ENCODE data around the gene ZBTB9. TPM values are rescaled to one million over a fixed set of nuclear protein-coding genes. Genes with fewer than 3 reads are reported as not detected.

ZBTB9 gene
- total RNA-seq, 1 experiment from 2014 or later, result 14.2 TPM

GRCh38 chr6:33427585-33428223 lies 26.7 kb upstream of the ZBTB9 start:
- peak overlapping the region; percentile 46; the same call in 1 of the 2 replicates for H3K27ac ChIP-seq (ENCODE audit: low read depth, low read length)
- no peak overlapping the region for H2AFZ ChIP-seq (ENCODE audit: low read depth, low read length, poor library complexity, severe bottlenecking)
- H3K9me3 ChIP-seq (ENCODE audit: control insufficient read depth in 1 of 2, insufficient read depth in 1 of 2, low read depth in 1 of 2, low read length in 2 of 2), result no peaks in the 10 kb centered on the region
- H3K9me2 ChIP-seq (ENCODE audit: insufficient read depth), result no peaks in the 10 kb centered on the region
- ATAC-seq, result peak; percentile 30; the same call in 1 of the 2 replicates
- H3K27me3 ChIP-seq (ENCODE audit: insufficient read depth, low read length), result no peaks in the 10 kb centered on the region
- TF ChIP-seq CBX3 (IDR thresholded peaks at IDR 0.05; ENCODE audit: low read depth) (no peak), ZBTB33 (IDR thresholded peaks at IDR 0.05; ENCODE audit: extremely low read depth, insufficient replicate concordance, low read length) (no peak), SIN3A (IDR thresholded peaks at IDR 0.05; ENCODE audit: low read depth) (no peak), EZH2phosphoT487 (IDR thresholded peaks at IDR 0.05; ENCODE audit: borderline replicate concordance) (no peak), MAX (IDR thresholded peaks at IDR 0.05) (no peak), TCF7L2 (IDR thresholded peaks at IDR 0.05; ENCODE audit: borderline replicate concordance, extremely low read depth, insufficient read depth, insufficient read length) (no peak), CEBPB (IDR thresholded peaks at IDR 0.05; ENCODE audit: low read depth) (no peak), POLR2AphosphoS5 (IDR thresholded peaks at IDR 0.05; ENCODE audit: low read depth, low read length) (no peak), POLR2A (IDR thresholded peaks at IDR 0.05; ENCODE audit: borderline replicate concordance, extremely low read depth, insufficient read depth, insufficient read length) (no peak), JUND (IDR thresholded peaks at IDR 0.05) (no peak), YY1 (IDR thresholded peaks at IDR 0.05; ENCODE audit: extremely low read depth, insufficient replicate concordance, low read depth, low read length) (no peak), EZH2 (IDR thresholded peaks at IDR 0.05) (no peak)
- TF ChIP-seq, protein P1, sequence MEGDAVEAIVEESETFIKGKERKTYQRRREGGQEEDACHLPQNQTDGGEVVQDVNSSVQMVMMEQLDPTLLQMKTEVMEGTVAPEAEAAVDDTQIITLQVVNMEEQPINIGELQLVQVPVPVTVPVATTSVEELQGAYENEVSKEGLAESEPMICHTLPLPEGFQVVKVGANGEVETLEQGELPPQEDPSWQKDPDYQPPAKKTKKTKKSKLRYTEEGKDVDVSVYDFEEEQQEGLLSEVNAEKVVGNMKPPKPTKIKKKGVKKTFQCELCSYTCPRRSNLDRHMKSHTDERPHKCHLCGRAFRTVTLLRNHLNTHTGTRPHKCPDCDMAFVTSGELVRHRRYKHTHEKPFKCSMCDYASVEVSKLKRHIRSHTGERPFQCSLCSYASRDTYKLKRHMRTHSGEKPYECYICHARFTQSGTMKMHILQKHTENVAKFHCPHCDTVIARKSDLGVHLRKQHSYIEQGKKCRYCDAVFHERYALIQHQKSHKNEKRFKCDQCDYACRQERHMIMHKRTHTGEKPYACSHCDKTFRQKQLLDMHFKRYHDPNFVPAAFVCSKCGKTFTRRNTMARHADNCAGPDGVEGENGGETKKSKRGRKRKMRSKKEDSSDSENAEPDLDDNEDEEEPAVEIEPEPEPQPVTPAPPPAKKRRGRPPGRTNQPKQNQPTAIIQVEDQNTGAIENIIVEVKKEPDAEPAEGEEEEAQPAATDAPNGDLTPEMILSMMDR (IDR thresholded peaks at IDR 0.05 in 2 of 3, conservative IDR thresholded peaks at IDR 0.05 in 1 of 3; ENCODE audit: borderline replicate concordance in 1 of 3, insufficient read depth in 1 of 3, low read depth in 2 of 3, low read length in 2 of 3), result no peak
- peak overlapping the region; percentile 90 for H3K4me2 ChIP-seq (ENCODE audit: low read length)
- peaks cover 30 to 74% of the 10 kb centered on the region in 2 experiments for H3K4me1 ChIP-seq (ENCODE audit: control insufficient read depth in 1 of 2, insufficient read depth in 2 of 2, low read length in 2 of 2)
- POLR2A ChIA-PET, result no interaction called here
- BruUV-seq (replicated peaks), result no TSS peak
- CTCF ChIA-PET, result no interaction called here
- peak overlapping the region; percentile 52 to 61 for H3K4me3 ChIP-seq (replicated peaks in 1 of 2; ENCODE audit: low read depth in 1 of 2, low read length in 2 of 2)
- no peak for DNase-seq (ENCODE audit: low read depth, low spot score)
- RAD21 ChIA-PET (ENCODE audit: low non-redundant PET in 1 of 2, low total read pairs in 2 of 2, uncharacterized antibody in 2 of 2, unreplicated experiment in 2 of 2), result no interaction called here
- H3K36me3 ChIP-seq (ENCODE audit: control insufficient read depth in 1 of 2, insufficient read depth in 2 of 2, low read length in 2 of 2), result no peaks in the 10 kb centered on the region
- no peaks in the 10 kb centered on the region for H4K20me1 ChIP-seq (ENCODE audit: insufficient read depth)
- H3K79me2 ChIP-seq (ENCODE audit: insufficient read depth, low read length), result no peaks in the 10 kb centered on the region
- peak overlapping the region; percentile 60 for H3K9ac ChIP-seq (ENCODE audit: low read length)
- intact Hi-C loops (cut with micrococcal nuclease), result loop anchor here (5.0 kb wide), 1 partner anchor 130 kb away; the partner anchor contains the start of gene RGL2

All from HCT116 (cell line).